ENCODE results near the gene GJD3. TPM values are rescaled to one million over a fixed set of nuclear protein-coding genes. Genes with fewer than 3 reads are reported as not detected.

Gene GJD3
- total and polyA plus RNA-seq, 2 donors (not counting 3 experiments of a cell fraction or from before 2014, with no cell fraction given) = 0.10 to 0.40 TPM

DNA sequence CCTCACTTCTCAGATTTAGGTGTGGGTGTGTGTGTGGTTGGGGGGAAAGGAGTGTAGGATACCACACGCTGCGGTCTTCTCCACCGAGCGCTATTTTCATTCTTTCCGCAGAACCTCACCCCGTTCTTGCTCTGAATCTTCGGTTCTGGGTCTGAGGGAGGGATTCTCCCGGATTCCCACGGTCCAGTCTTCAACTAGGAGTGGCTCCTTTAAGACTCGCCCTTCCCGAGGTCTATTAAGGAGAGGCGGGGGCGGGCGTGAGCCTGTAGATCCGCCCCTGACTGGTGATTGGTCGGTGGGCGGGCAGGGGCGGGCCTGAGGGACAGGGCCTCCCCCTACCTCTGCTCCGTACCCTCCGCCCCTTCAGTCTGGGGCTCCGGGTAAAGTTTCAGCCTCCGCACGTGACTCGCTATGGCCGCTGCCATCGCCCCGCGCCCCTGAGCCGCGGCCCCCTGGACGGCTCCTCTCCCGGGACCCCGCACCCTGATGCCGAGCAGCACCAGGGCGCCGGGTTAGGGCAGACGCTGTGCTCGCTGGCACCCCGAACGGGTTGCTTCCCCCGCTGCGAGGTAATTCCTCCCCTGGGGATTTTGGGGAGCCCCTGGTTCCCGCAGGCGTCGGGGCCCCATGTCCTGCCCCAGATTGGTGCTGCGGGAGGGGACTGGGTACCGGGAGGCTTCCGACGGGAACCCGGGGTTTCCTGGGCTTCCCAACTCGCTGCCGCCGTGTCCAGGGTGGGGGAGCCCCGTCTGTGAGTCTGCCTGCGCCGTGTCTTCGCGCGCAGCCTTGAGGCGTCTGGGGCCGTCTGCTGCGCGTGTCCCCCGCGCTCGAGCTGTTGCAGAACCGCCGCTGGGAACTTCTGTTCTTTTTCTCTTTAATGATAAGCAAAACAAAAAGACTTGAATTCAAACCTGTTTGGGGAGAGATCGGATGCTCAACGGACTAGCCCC is 46.4 kb downstream of the GJD3 start:
- CTCF ChIA-PET = interaction anchor here (0.9 to 6.9 kb wide), 15 partner anchors 8 to 216 kb away, joined by 3 to 109 read pairs (median 6); partner anchors contain the start of gene RARA
- no peaks in the 10 kb centered on the region for H3K27me3 ChIP-seq (ENCODE audit: control insufficient read depth in 2 of 2, insufficient read depth in 2 of 2, low read length in 2 of 2)
- intact Hi-C loops (cut with micrococcal nuclease) (loop anchor here (1.0 kb wide), 1 partner anchor 25 kb away; no protein-coding TSS in a partner anchor), dilution Hi-C loops (cut with MboI; ENCODE audit: extremely low pct_ligation_motif_present, low sequenced_read_pairs) (no loop called here)
- no peaks in the 10 kb centered on the region for H4K20me1 ChIP-seq (replicated peaks; ENCODE audit: control insufficient read depth, extremely low read depth, insufficient read depth, low read length)
- DNase-seq (ENCODE audit: low read depth, low spot score) (peak; percentile 96), FAIRE-seq (peak; percentile 94)
- TF ChIP-seq EZH2 (IDR thresholded peaks at IDR 0.05; ENCODE audit: borderline replicate concordance, low read depth, low read length, severe bottlenecking) (no peak), POLR2AphosphoS5 (IDR thresholded peaks at IDR 0.05; ENCODE audit: insufficient read depth, low read depth, low read length) (peak; percentile 64), POLR2A (IDR thresholded peaks at IDR 0.05; ENCODE audit: low read depth, low read length) (peak; percentile 75)
- TF ChIP-seq, protein P1, sequence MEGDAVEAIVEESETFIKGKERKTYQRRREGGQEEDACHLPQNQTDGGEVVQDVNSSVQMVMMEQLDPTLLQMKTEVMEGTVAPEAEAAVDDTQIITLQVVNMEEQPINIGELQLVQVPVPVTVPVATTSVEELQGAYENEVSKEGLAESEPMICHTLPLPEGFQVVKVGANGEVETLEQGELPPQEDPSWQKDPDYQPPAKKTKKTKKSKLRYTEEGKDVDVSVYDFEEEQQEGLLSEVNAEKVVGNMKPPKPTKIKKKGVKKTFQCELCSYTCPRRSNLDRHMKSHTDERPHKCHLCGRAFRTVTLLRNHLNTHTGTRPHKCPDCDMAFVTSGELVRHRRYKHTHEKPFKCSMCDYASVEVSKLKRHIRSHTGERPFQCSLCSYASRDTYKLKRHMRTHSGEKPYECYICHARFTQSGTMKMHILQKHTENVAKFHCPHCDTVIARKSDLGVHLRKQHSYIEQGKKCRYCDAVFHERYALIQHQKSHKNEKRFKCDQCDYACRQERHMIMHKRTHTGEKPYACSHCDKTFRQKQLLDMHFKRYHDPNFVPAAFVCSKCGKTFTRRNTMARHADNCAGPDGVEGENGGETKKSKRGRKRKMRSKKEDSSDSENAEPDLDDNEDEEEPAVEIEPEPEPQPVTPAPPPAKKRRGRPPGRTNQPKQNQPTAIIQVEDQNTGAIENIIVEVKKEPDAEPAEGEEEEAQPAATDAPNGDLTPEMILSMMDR (IDR thresholded peaks at IDR 0.05; ENCODE audit: extremely low read depth in 1 of 2, insufficient read depth in 1 of 2, low read depth in 1 of 2, low read length in 2 of 2) = no peak
- TF ChIP-seq, protein P2, sequence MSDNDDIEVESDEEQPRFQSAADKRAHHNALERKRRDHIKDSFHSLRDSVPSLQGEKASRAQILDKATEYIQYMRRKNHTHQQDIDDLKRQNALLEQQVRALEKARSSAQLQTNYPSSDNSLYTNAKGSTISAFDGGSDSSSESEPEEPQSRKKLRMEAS (IDR thresholded peaks at IDR 0.05; ENCODE audit: insufficient read depth, insufficient read length) = peak; percentile 80
- no peaks in the 10 kb centered on the region for H3K9me3 ChIP-seq (replicated peaks; ENCODE audit: control insufficient read depth, insufficient read depth, low read length)
- peak overlapping the region; percentile 6 for H2AFZ ChIP-seq (ENCODE audit: low read depth, low read length)
- H3K9me1 ChIP-seq (replicated peaks; ENCODE audit: control insufficient read depth, extremely low read depth, insufficient read depth, low read length) = no peaks in the 10 kb centered on the region
- BruUV-seq (replicated peaks) = TSS peak; percentile 65
- POLR2A ChIA-PET = interaction anchor here (0.8 to 1.1 kb wide), 2 partner anchors 14 to 24 kb away, joined by 3 to 4 read pairs; no protein-coding TSS in a partner anchor
- H3K36me3 ChIP-seq (ENCODE audit: control insufficient read depth in 2 of 2, extremely low read depth in 1 of 2, insufficient read depth in 2 of 2, low read length in 2 of 2) = no peaks in the 10 kb centered on the region
- H3K27ac ChIP-seq (ENCODE audit: insufficient read depth, low read depth, low read length) = peak overlapping the region; percentile 83
- peak overlapping the region; percentile 88 for H3K4me2 ChIP-seq (ENCODE audit: insufficient read depth, low read length)
- peak overlapping the region; percentile 63 to 66 (median 65) for H3K4me3 ChIP-seq (replicated peaks in 1 of 3; ENCODE audit: insufficient read depth in 1 of 3, low read depth in 1 of 3, low read length in 3 of 3)
- peak overlapping the region; percentile 89 for H3K9ac ChIP-seq (replicated peaks; ENCODE audit: extremely low read depth, insufficient read depth, low read length)
- H3K4me1 ChIP-seq (ENCODE audit: control insufficient read depth, extremely low read depth, insufficient read depth, low read length) = peaks cover 72% of the 10 kb centered on the region
- peaks cover 43% of the 10 kb centered on the region for H3K79me2 ChIP-seq (ENCODE audit: control insufficient read depth, insufficient read depth, low read length)

Data from endothelial cell of umbilical vein (primary cell).